HG03066 (cell line): ENCODE results near the gene PLGRKT.
"Not testable (repeated sequence)": the region's sequence is repeated elsewhere in the genome, so short reads cannot be mapped to it uniquely, and the experiment has no call there.

Experiments used
- ATAC-seq: cut with Tn5 transposase; IDR thresholded peaks from one replicate; pipeline ENCODE4 v1.9.1; 2021; ENCODE audit warnings: low read depth; ENCODE audit not compliant: unreplicated experiment

PLGRKT gene

GRCh38 chr9:5388026-5388819 lies 49.5 kb downstream of the PLGRKT start:
- ATAC-seq: no peak

- ATAC-seq: no peak
These were observed 53.3 kb downstream of the PLGRKT start for GRCh38 chr9:5384436-5384835.

GRCh38 chr9:5382479-5382878 lies 55.2 kb downstream of the PLGRKT start:
- ATAC-seq: no peak

- ATAC-seq: no peak
These were observed 61.8 kb downstream of the PLGRKT start for GRCh38 chr9:5375790-5376477.

- no peak for ATAC-seq
These were observed 62.6 kb downstream of the PLGRKT start for GRCh38 chr9:5375091-5375490.

GRCh38 chr9:5364294-5365024 lies 73.3 kb downstream of the PLGRKT start:
- ATAC-seq: peak; percentile 93

GRCh38 chr9:5361326-5362010 lies 76.3 kb downstream of the PLGRKT start:
- no peak for ATAC-seq

- ATAC-seq: no peak
These were observed 77.4 kb downstream of the PLGRKT start for GRCh38 chr9:5360341-5360740.

- ATAC-seq: no peak
These were observed 80.2 kb downstream of the PLGRKT start for GRCh38 chr9:5357431-5358105.

- ATAC-seq: no peak
These were observed 81.9 kb downstream of the PLGRKT start for GRCh38 chr9:5355817-5356216.

GRCh38 chr9:5355226-5355625 lies 82.5 kb downstream of the PLGRKT start:
- no peak for ATAC-seq

GRCh38 chr9:5354184-5354583 lies 83.5 kb downstream of the PLGRKT start:
- ATAC-seq: no peak

- ATAC-seq: no peak
These were observed 85.0 kb downstream of the PLGRKT start for GRCh38 chr9:5352637-5353248.

- peak; percentile 99 for ATAC-seq
These were observed 98.4 kb downstream of the PLGRKT start, which contains the start of gene RLN1 for GRCh38 chr9:5338992-5339981. Gene RLN1, minus strand, starts transcription at chr9:5339876. Its CDS starts 130 bp downstream, at chr9:5339746.

- no peak for ATAC-seq
These were observed 101.0 kb downstream of the PLGRKT start for GRCh38 chr9:5336688-5337087.

- not testable (repeated sequence) for ATAC-seq
These were observed 106.4 kb downstream of the PLGRKT start for GRCh38 chr9:5331276-5331675.

- no peak for ATAC-seq
These were observed 110.7 kb downstream of the PLGRKT start for GRCh38 chr9:5326893-5327548.

- no peak for ATAC-seq
These were observed 111.5 kb downstream of the PLGRKT start for GRCh38 chr9:5326187-5326586.
